NB4 (cell line): ENCODE measurements around the gene UBP1.
"Not testable (repeated sequence)": the region's sequence is repeated elsewhere in the genome, so short reads cannot be mapped to it uniquely, and the experiment has no call there.

Experiments used
- DNase-seq: peaks from one replicate; pipeline ENCODE4 v3.0.0; 2010; ENCODE audit warnings: low read depth
- H3K4me3 ChIP-seq: one replicate; pipeline ENCODE4 v1.5.1; 2011; ENCODE audit warnings: mild to moderate bottlenecking, low read depth, low read length, moderate library complexity
- CTCF ChIP-seq: IDR thresholded peaks from one replicate; pipeline ENCODE4 v1.5.1; 2012; ENCODE audit warnings: low read depth, low read length
- MAX ChIP-seq: IDR thresholded peaks from 2 replicates; pipeline ENCODE4 v1.6.1; 2011; ENCODE audit warnings: low read depth, low read length
- MYC ChIP-seq: IDR thresholded peaks from 2 replicates; pipeline ENCODE4 v1.6.1; 2011; ENCODE audit warnings: low read depth, low read length
- POLR2A ChIP-seq: IDR thresholded peaks from 2 replicates; pipeline ENCODE4 v1.6.1; 2011; ENCODE audit warnings: mild to moderate bottlenecking; ENCODE audit not compliant: insufficient read length; ENCODE audit errors: extremely low read depth

The UBP1 gene

GRCh38 chr3:33453331-33453761 lies 13.1 kb upstream of the UBP1 start:
- DNase-seq, result no peak
- no peak overlapping the region for H3K4me3 ChIP-seq
- TF ChIP-seq MAX (no peak), MYC (no peak), CTCF (no peak), POLR2A (no peak)

GRCh38 chr3:33451994-33452393 lies 11.8 kb upstream of the UBP1 start:
- H3K4me3 ChIP-seq, DNase-seq: not testable (repeated sequence)

GRCh38 chr3:33447958-33448357 lies 7.8 kb upstream of the UBP1 start:
- DNase-seq, result no peak
- TF ChIP-seq CTCF, result no peak
- no peak for TF ChIP-seq MYC
- TF ChIP-seq MAX, result no peak
- TF ChIP-seq POLR2A, result no peak
- H3K4me3 ChIP-seq, result no peak overlapping the region

GRCh38 chr3:33447256-33447625 lies 7.0 kb upstream of the UBP1 start:
- not testable (repeated sequence) for DNase-seq, H3K4me3 ChIP-seq

GRCh38 chr3:33442190-33442589 lies 2.0 kb upstream of the UBP1 start:
- TF ChIP-seq MAX (no peak), POLR2A (no peak), CTCF (no peak), MYC (no peak)
- H3K4me3 ChIP-seq, result peak overlapping the region; percentile 90
- DNase-seq, result no peak

- H3K4me3 ChIP-seq, result peak overlapping the region; percentile 90
- no peak for TF ChIP-seq POLR2A
- TF ChIP-seq CTCF, result no peak
- TF ChIP-seq MYC, result no peak
- no peak for TF ChIP-seq MAX
- no peak for DNase-seq
Measured at GRCh38 chr3:33441225-33441976, 1.2 kb upstream of the UBP1 start.
